Erythroblast (primary cell): Measurements from ENCODE around the gene EYA2.

ENCODE experiments used
- DNase-seq, 2 experiments: peaks; one replicate each; lab custom pipeline; 2025; lab: John Stamatoyannopoulos, UW
- GATA1 ChIP-seq: IDR thresholded peaks from 2 replicates; pipeline ENCODE4 v1.6.1; 2011; ENCODE audit warnings: low read depth, mild to moderate bottlenecking, control low read depth, low read length, moderate library complexity
- POLR2A ChIP-seq: IDR thresholded peaks from 2 replicates; pipeline ENCODE4 v1.6.1; 2011; ENCODE audit warnings: mild to moderate bottlenecking, low read length

The EYA2 gene

GRCh38 chr20:47054506-47054905, 159.9 kb downstream of the EYA2 start:
- TF ChIP-seq GATA1, result no peak
- no peak for TF ChIP-seq POLR2A
- DNase-seq, result no peak

- no peak for DNase-seq
- TF ChIP-seq GATA1 (no peak), POLR2A (no peak)
Observed at GRCh38 chr20:47054945-47055344, 160.3 kb downstream of the EYA2 start.

- TF ChIP-seq GATA1 (no peak), POLR2A (no peak)
- DNase-seq, result no peak
Observed at GRCh38 chr20:47055699-47056369, 161.2 kb downstream of the EYA2 start.

GRCh38 chr20:47057661-47058060, 163.0 kb downstream of the EYA2 start:
- no peak for TF ChIP-seq POLR2A
- no peak for TF ChIP-seq GATA1
- no peak for DNase-seq

GRCh38 chr20:47058236-47058635, 163.6 kb downstream of the EYA2 start:
- no peak for DNase-seq
- TF ChIP-seq GATA1 (no peak), POLR2A (no peak)

- DNase-seq, result no peak
- TF ChIP-seq GATA1 (no peak), POLR2A (no peak)
Observed at GRCh38 chr20:47059536-47059935, 164.9 kb downstream of the EYA2 start.

- TF ChIP-seq GATA1 (no peak), POLR2A (no peak)
- no peak for DNase-seq
Observed at GRCh38 chr20:47061549-47061948, 166.9 kb downstream of the EYA2 start.

- no peak for TF ChIP-seq GATA1
- TF ChIP-seq POLR2A, result no peak
- DNase-seq, result no peak
Observed at GRCh38 chr20:47062226-47062890, 167.7 kb downstream of the EYA2 start.

GRCh38 chr20:47063407-47063806, 168.8 kb downstream of the EYA2 start:
- DNase-seq, result no peak
- TF ChIP-seq POLR2A (no peak), GATA1 (no peak)

GRCh38 chr20:47063808-47064207, 169.2 kb downstream of the EYA2 start:
- TF ChIP-seq POLR2A (no peak), GATA1 (no peak)
- DNase-seq, result no peak

GRCh38 chr20:47066484-47067270, 172.0 kb downstream of the EYA2 start:
- DNase-seq, result no peak
- no peak for TF ChIP-seq GATA1
- no peak for TF ChIP-seq POLR2A

GRCh38 chr20:47067776-47068175, 173.1 kb downstream of the EYA2 start:
- DNase-seq, result no peak

GRCh38 chr20:47070176-47070575, 175.5 kb downstream of the EYA2 start:
- no peak for DNase-seq
- TF ChIP-seq POLR2A, result no peak
- no peak for TF ChIP-seq GATA1

More at GRCh38 chr20:47067776-47068175, 173.1 kb downstream of the EYA2 start:
- TF ChIP-seq GATA1 (no peak), POLR2A (no peak)
